ENCODE results near the gene NLGN4X. TPM values are rescaled to one million over a fixed set of nuclear protein-coding genes. Genes with fewer than 3 reads are reported as not detected.

The NLGN4X gene
- total RNA-seq, 2 experiments from 2014 or later, result not detected

- CTCF ChIA-PET, result no interaction called here
- no peaks in the 10 kb centered on the region for H3K9me3 Mint-ChIP-seq
- H3K4me1 Mint-ChIP-seq (ENCODE audit: low read depth), result no peaks in the 10 kb centered on the region
Observed at GRCh38 chrX:5852941-5853340, 375.7 kb downstream of the NLGN4X start.

GRCh38 chrX:5842601-5843000 is 386.1 kb downstream of the NLGN4X start:
- no peaks in the 10 kb centered on the region for H3K27me3 Mint-ChIP-seq
- CTCF ChIA-PET, result no interaction called here
- peaks cover 2% of the 10 kb centered on the region for H3K9me3 Mint-ChIP-seq
- intact Hi-C loops (cut with micrococcal nuclease), result no loop called here
- no peak overlapping the region for H3K4me3 Mint-ChIP-seq
- no peak overlapping the region for H3K27ac Mint-ChIP-seq
- DNase-seq (no peak), ATAC-seq (no peak)
- H3K36me3 Mint-ChIP-seq (ENCODE audit: low read depth), result no peaks in the 10 kb centered on the region
- no peak for TF ChIP-seq CTCF (IDR thresholded peaks at IDR 0.05)
- POLR2A ChIA-PET, result no interaction called here
- no peaks in the 10 kb centered on the region for H3K4me1 Mint-ChIP-seq (ENCODE audit: low read depth)

More at GRCh38 chrX:5852941-5853340, 375.7 kb downstream of the NLGN4X start:
- ATAC-seq, result no peak
- TF ChIP-seq CTCF (IDR thresholded peaks at IDR 0.05), result no peak
- Mint-ChIP-seq H3K4me3 (no peak overlapping the region), H3K27me3 (no peaks in the 10 kb centered on the region), H3K27ac (no peak overlapping the region), H3K36me3 (ENCODE audit: low read depth) (no peaks in the 10 kb centered on the region)
- no peak for DNase-seq
- POLR2A ChIA-PET, result no interaction called here
- intact Hi-C loops (cut with micrococcal nuclease), result no loop called here

Data from activated CD8-positive, alpha-beta T cell treated with anti-CD3 and anti-CD28 coated beads for 36 hours (primary cell).